ENCODE measurements around the gene LRRC28. TPM values are rescaled to one million over a fixed set of nuclear protein-coding genes. Genes with fewer than 3 reads are reported as not detected.

Gene LRRC28
- polyA plus RNA-seq, 1 of the 3 experiments (the other 2 are of a cell fraction), result 15.2 TPM

GRCh38 chr15:99412082-99412481 is 160.8 kb downstream of the LRRC28 start (continued):
- no peak for TF ChIP-seq REST (IDR thresholded peaks at IDR 0.05; ENCODE audit: low read depth, low read length)

DNA sequence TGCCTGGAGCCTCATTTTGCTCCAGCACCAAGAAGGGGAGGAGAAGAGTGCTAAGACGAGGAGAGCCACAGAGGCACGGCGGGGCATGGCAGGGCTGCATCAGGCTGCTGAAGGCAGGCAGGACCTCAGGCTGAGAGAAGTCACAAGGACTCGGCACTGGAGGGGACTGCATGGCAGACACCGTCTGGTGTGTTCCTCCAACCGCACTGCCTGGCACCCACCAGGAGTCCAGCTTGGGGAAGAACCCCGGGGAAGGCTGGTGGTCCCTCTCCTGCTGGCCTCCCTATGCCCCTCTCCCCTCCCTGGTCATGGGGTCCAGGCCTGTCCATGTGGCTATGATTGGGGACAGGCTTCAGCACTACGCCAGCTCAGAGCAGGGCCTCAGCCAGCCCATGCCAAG is 161.3 kb downstream of the LRRC28 start:
- H3K79me2 ChIP-seq (ENCODE audit: insufficient read depth), result no peaks in the 10 kb centered on the region
- no peaks in the 10 kb centered on the region for H4K20me1 ChIP-seq (ENCODE audit: insufficient read depth)
- H3K27me3 ChIP-seq (ENCODE audit: insufficient read depth), result no peaks in the 10 kb centered on the region
- no peak overlapping the region for H3K4me3 ChIP-seq (ENCODE audit: low read depth in 2 of 2, low read length in 1 of 2)
- H2AFZ ChIP-seq (ENCODE audit: low read depth), result no peak overlapping the region
- DNase-seq, result no peak
- H3K9ac ChIP-seq, result no peak overlapping the region
- ChIA-PET CTCF (interaction anchor here (3.1 kb wide), 1 partner anchor 292 kb away, joined by 13 read pairs; no protein-coding TSS in a partner anchor), POLR2A (no interaction called here)
- peaks cover 7% of the 10 kb centered on the region for H3F3A ChIP-seq (replicated peaks; ENCODE audit: insufficient read depth)
- H3K4me2 ChIP-seq, result no peak overlapping the region
- no peak overlapping the region for H3K27ac ChIP-seq (ENCODE audit: low read depth in 2 of 2, low read length in 1 of 2)
- no peaks in the 10 kb centered on the region for H3K9me2 ChIP-seq
- TF ChIP-seq MXI1 (IDR thresholded peaks at IDR 0.05; ENCODE audit: low read depth, low read length) (no peak), NRF1 (IDR thresholded peaks at IDR 0.05; ENCODE audit: low read depth, low read length) (no peak), POLR2AphosphoS5 (IDR thresholded peaks at IDR 0.05; ENCODE audit: low read depth, low read length) (no peak), YY1 (IDR thresholded peaks at IDR 0.05; ENCODE audit: low read depth) (no peak), SIN3A (IDR thresholded peaks at IDR 0.05; ENCODE audit: borderline replicate concordance, low read depth, low read length) (no peak)
- 100% methylated on average over 7 of the region's 8 CpGs for WGBS (ENCODE audit: low lambda C conversion rate)
- H3K9me3 ChIP-seq, result no peaks in the 10 kb centered on the region
- peaks cover 5 to 17% of the 10 kb centered on the region in 2 experiments for H3K4me1 ChIP-seq (ENCODE audit: control insufficient read depth in 1 of 2, insufficient read depth in 2 of 2, low read depth in 1 of 2, low read length in 1 of 2)
- no peaks in the 10 kb centered on the region for H3K36me3 ChIP-seq (replicated peaks in 1 of 2; ENCODE audit: control insufficient read depth in 1 of 2, insufficient read depth in 2 of 2, low read length in 1 of 2)

DNA sequence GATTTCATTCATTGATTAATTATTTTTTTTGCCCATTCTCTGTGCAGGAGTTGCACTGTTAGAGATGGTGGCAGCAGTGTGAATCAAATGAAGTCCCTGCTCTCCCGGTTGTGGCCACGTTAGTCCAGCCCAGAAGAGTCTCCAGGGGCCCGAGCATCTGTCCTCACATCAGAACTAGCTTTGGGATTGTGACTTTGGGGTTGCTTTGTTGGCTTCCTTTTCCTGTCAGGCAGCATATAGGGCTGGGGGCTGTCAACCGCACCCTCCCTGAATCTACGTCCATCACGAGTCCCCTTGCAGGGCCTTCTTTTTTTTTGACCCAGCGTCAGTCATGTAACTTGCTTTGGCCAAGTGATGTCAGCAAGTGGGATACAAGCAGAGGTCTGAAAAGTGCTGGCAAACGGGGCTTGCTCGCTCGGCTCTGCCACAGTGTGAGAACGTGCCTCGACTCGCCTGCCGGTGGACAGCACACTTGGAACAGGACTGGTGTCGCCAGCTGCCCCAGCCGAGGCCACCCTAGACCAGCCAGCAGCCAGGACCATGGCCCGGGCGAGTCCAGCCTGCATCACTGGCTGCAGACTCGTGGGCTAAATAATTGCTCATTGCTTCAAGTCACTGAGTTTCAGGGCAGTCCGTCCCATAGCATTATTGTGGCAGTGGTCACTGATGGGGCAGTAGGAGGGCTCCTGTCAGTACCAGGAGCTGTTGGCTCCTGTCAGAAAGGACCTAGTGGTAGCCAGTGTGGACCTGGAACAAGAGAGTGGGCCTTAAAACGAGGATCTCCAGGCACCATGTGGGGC is 162.9 kb downstream of the LRRC28 start:
- Histone ChIP-seq H4K20me1 (ENCODE audit: insufficient read depth) (no peaks in the 10 kb centered on the region), H3K4me3 (ENCODE audit: low read depth in 2 of 2, low read length in 1 of 2) (no peak overlapping the region), H2AFZ (ENCODE audit: low read depth) (no peak overlapping the region), H3K27me3 (ENCODE audit: insufficient read depth) (no peaks in the 10 kb centered on the region), H3K9me3 (no peaks in the 10 kb centered on the region), H3F3A (replicated peaks; ENCODE audit: insufficient read depth) (no peaks in the 10 kb centered on the region), H3K27ac (ENCODE audit: low read depth in 2 of 2, low read length in 1 of 2) (no peak overlapping the region), H3K79me2 (ENCODE audit: insufficient read depth) (no peaks in the 10 kb centered on the region), H3K4me2 (no peak overlapping the region), H3K4me1 (ENCODE audit: control insufficient read depth in 1 of 2, insufficient read depth in 2 of 2, low read depth in 1 of 2, low read length in 1 of 2) (peaks cover 0 to 2% of the 10 kb centered on the region in 2 experiments; a peak in 2 of 4 replicates), H3K36me3 (replicated peaks in 1 of 2; ENCODE audit: control insufficient read depth in 1 of 2, insufficient read depth in 2 of 2, low read length in 1 of 2) (no peaks in the 10 kb centered on the region), H3K9ac (no peak overlapping the region), H3K9me2 (no peaks in the 10 kb centered on the region)
- DNase-seq, result no peak
- POLR2A ChIA-PET, result no interaction called here
- TF ChIP-seq FOXJ3 (CRISPR knock-in tag; IDR thresholded peaks at IDR 0.05), result no peak
- no peak for TF ChIP-seq YY1 (IDR thresholded peaks at IDR 0.05; ENCODE audit: low read depth)
- no peak for TF ChIP-seq GABPA (IDR thresholded peaks at IDR 0.05; ENCODE audit: low read depth)
- no peak for TF ChIP-seq NFIC (IDR thresholded peaks at IDR 0.05; ENCODE audit: borderline replicate concordance)
- CTCF ChIA-PET, result interaction anchor here (1.5 to 1.9 kb wide), 2 partner anchors 290 to 936 kb away, joined by 3 to 10 read pairs; no protein-coding TSS in a partner anchor
- WGBS (ENCODE audit: low lambda C conversion rate), result 83% methylated on average over 12 of the region's 21 CpGs
